Osteocyte (in vitro differentiated cells): ENCODE data around the gene EXT2. TPM values are rescaled to one million over a fixed set of nuclear protein-coding genes. Genes with fewer than 3 reads are reported as not detected.

Experiments used
- DNase-seq: peaks from one replicate; pipeline ENCODE4 v3.0.0; 2021; ENCODE audit warnings: mixed read lengths; ENCODE audit not compliant: unreplicated experiment; ENCODE audit errors: extremely low spot score
- H3K27ac Mint-ChIP-seq: one replicate; pipeline ENCODE4 v1.8.0; 2021; ENCODE audit warnings: mild to moderate bottlenecking, mixed read lengths; ENCODE audit not compliant: unreplicated experiment
- H3K27me3 Mint-ChIP-seq: one replicate; pipeline ENCODE4 v1.8.0; 2021; ENCODE audit warnings: mixed read lengths; ENCODE audit not compliant: unreplicated experiment
- H3K36me3 Mint-ChIP-seq: one replicate; pipeline ENCODE4 v1.8.0; 2021; ENCODE audit warnings: mixed read lengths; ENCODE audit not compliant: unreplicated experiment
- H3K4me1 Mint-ChIP-seq: one replicate; pipeline ENCODE4 v1.8.0; 2021; ENCODE audit warnings: mixed read lengths; ENCODE audit not compliant: unreplicated experiment
- H3K4me3 Mint-ChIP-seq: one replicate; pipeline ENCODE4 v1.8.0; 2021; ENCODE audit warnings: mild to moderate bottlenecking, moderate library complexity, mixed read lengths; ENCODE audit not compliant: unreplicated experiment
- H3K9me3 Mint-ChIP-seq: one replicate; pipeline ENCODE4 v1.8.0; 2021; ENCODE audit warnings: mixed read lengths; ENCODE audit not compliant: unreplicated experiment
- total RNA-seq: library from RNA; stranded (reverse); gene quantifications from 2 replicates; pipeline ENCODE4 v1.2.1, GENCODE V29; 2021
- TF ChIP-seq, protein P1 (sequence below): fragments of 200-600 bp; sonication (generic); IDR thresholded peaks from 2 replicates; pipeline ENCODE4 v1.5.0; 2021; ENCODE audit warnings: antibody characterized with exemption, mild to moderate bottlenecking, moderate library complexity

EXT2 gene
- total RNA-seq, 1 donor from 2014 or later: 102 TPM

DNA sequence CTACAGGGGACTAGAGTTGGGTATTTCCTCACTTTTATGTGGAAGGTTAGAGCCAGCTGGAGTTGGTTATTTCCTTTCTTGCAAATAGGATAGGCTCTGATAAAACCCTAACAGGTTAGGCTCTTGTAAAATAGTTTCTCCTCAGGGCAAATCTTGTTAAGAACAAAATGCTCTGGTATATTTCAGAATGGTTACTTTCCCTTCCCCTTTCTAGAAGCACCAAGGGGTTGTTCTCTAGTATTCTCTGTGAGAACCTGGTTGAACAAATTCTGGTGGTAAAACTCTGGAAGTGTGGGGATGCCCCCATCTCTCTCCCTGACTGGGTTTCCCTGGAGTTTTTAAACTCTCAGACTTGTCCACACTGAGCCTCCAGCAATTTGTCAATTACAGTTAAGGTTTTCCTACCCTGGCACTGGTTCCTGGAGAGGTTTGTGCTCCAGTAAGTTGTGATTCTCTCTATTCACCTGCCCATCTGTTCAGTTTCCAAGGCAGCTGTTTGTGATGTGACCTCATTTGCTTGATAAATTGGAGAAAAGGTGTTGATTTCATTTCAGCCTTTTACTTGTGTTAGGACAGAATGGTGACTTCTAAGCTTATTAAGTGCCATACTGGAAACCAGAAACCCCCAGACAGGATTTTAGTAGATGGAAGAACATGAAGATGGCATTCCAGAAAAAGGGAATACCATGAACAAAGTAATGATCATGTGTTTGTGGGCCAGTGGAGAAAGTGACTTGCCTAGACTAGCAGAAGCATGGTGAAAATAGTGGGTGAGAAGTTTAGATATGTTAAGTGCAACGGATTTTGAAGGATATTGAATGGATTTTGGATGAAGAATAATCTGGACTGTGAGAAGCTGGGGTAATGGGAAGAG lies 64.6 kb downstream of the EXT2 start:
- no peak overlapping the region for H3K4me3 Mint-ChIP-seq
- no peak for DNase-seq
- no peak overlapping the region for H3K27ac Mint-ChIP-seq

DNA sequence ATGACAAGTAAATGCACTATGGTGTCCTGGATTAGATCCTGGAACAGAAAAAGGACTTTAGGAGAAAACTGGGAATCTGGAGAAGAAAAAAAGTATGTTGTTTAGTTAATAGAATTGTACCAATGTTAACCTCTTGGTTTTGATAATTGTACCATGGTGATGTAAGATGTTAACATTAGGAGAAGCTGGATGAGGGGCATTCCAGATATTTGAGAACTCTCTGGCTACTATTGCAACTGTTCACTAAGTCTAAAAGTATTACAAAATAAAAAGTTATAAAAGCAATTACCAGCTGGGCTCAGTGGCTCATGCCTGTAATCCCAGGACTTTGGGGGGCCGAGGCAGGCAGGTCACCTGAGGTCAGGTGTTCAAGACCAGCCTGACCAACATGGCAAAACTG lies 66.5 kb downstream of the EXT2 start:
- DNase-seq: no peak
- Mint-ChIP-seq H3K27ac (no peak overlapping the region), H3K27me3 (no peaks in the 10 kb centered on the region), H3K4me3 (no peak overlapping the region), H3K9me3 (no peaks in the 10 kb centered on the region), H3K36me3 (peaks cover 15% of the 10 kb centered on the region), H3K4me1 (no peaks in the 10 kb centered on the region)
- TF ChIP-seq, protein P1, sequence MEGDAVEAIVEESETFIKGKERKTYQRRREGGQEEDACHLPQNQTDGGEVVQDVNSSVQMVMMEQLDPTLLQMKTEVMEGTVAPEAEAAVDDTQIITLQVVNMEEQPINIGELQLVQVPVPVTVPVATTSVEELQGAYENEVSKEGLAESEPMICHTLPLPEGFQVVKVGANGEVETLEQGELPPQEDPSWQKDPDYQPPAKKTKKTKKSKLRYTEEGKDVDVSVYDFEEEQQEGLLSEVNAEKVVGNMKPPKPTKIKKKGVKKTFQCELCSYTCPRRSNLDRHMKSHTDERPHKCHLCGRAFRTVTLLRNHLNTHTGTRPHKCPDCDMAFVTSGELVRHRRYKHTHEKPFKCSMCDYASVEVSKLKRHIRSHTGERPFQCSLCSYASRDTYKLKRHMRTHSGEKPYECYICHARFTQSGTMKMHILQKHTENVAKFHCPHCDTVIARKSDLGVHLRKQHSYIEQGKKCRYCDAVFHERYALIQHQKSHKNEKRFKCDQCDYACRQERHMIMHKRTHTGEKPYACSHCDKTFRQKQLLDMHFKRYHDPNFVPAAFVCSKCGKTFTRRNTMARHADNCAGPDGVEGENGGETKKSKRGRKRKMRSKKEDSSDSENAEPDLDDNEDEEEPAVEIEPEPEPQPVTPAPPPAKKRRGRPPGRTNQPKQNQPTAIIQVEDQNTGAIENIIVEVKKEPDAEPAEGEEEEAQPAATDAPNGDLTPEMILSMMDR: no peak

More for the DNA sequence above, 64.6 kb downstream of the EXT2 start:
- TF ChIP-seq, protein P1: no peak
- Mint-ChIP-seq H3K27me3 (no peaks in the 10 kb centered on the region), H3K9me3 (peaks cover 5% of the 10 kb centered on the region), H3K36me3 (peaks cover 22% of the 10 kb centered on the region), H3K4me1 (no peaks in the 10 kb centered on the region)

DNA sequence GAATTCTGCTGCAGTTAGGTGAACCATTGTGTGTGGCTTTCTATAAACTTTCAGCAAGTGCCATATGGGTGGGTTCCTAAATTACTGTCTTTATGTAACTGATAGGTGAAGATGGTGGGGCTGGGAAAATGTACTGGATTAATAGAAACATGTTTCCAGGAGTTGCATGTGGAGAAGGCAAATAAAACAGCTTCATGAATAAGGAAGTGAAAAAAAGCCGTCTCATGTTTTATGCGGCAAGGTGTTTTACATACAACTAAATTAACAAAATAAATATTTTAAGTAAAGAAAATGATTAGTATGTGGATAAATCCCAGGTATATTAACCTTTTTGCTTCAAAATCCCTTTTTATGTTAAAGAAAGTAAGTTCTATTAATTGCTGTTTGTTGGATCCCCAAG lies 67.2 kb downstream of the EXT2 start:
- no peaks in the 10 kb centered on the region for H3K4me1 Mint-ChIP-seq
- no peaks in the 10 kb centered on the region for H3K9me3 Mint-ChIP-seq
- no peak overlapping the region for H3K27ac Mint-ChIP-seq
- no peak for DNase-seq
- H3K4me3 Mint-ChIP-seq: no peak overlapping the region
- TF ChIP-seq, protein P1: no peak
- no peaks in the 10 kb centered on the region for H3K27me3 Mint-ChIP-seq
- peaks cover 14% of the 10 kb centered on the region for H3K36me3 Mint-ChIP-seq

DNA sequence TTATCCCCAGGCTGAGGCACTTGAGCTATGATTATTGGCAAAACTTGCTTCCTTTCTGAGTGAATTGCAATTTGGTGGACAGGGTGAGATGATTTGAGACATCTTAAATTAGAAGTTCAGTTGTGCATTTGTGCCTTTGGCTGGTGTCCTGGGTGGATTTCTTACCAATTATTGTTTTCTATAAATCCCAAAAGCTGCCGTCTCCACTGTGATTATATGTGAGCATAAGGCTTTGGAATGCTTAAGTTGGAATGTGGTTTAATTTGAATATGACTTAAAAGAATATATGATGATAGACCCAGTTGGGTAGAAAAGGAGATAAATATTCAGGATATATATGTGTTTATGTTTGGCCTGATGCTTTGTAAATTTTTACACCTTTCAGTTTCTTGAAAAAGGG lies 70.0 kb downstream of the EXT2 start:
- DNase-seq: no peak
- no peak overlapping the region for H3K27ac Mint-ChIP-seq
- H3K4me3 Mint-ChIP-seq: no peak overlapping the region
- H3K4me1 Mint-ChIP-seq: no peaks in the 10 kb centered on the region
- H3K9me3 Mint-ChIP-seq: no peaks in the 10 kb centered on the region
- TF ChIP-seq, protein P1: no peak
- peaks cover 3% of the 10 kb centered on the region for H3K36me3 Mint-ChIP-seq
- H3K27me3 Mint-ChIP-seq: no peaks in the 10 kb centered on the region

DNA sequence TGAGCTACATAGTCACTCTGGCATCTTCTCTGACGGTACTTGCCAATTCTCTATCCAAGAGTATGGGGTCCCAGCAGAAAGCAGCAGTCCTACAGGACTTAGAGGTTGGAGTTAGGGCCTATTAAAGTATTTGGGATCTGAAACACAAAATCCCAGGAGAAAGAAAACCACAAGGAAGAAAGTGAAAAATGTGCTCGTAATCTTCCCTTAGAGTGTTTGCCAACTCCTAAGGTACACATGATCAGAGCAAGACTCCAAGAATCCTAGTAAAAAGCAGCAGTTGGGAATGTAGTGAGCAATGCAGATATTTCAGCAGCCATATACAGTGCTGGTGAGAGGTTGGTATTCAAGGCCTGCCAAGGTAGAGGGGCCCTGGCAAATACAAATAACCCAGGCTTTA lies 71.6 kb downstream of the EXT2 start:
- TF ChIP-seq, protein P1: no peak
- Mint-ChIP-seq H3K9me3 (no peaks in the 10 kb centered on the region), H3K36me3 (peaks cover 3% of the 10 kb centered on the region), H3K4me3 (no peak overlapping the region), H3K27ac (no peak overlapping the region), H3K27me3 (no peaks in the 10 kb centered on the region), H3K4me1 (peaks cover 14% of the 10 kb centered on the region)
- no peak for DNase-seq
